Measurements from ENCODE around the gene EPS8L2.
"Not testable (repeated sequence)": the region's sequence is repeated elsewhere in the genome, so short reads cannot be mapped to it uniquely, and the experiment has no call there.

EPS8L2 gene

GRCh38 chr11:690244-690643, 15.8 kb upstream of the EPS8L2 start:
- DNase-seq (ENCODE audit: low read depth in 2 of 2): not testable (repeated sequence)

- no peak for DNase-seq (ENCODE audit: low read depth in 2 of 2)
These were observed 15.0 kb upstream of the EPS8L2 start for GRCh38 chr11:690738-691633.

- no peak for DNase-seq (ENCODE audit: low read depth in 2 of 2)
These were observed 14.1 kb upstream of the EPS8L2 start for GRCh38 chr11:691710-692590.

- no peak for DNase-seq (ENCODE audit: low read depth in 2 of 2)
These were observed 13.1 kb upstream of the EPS8L2 start for GRCh38 chr11:692824-693414.

GRCh38 chr11:693415-693831, 12.6 kb upstream of the EPS8L2 start:
- DNase-seq (ENCODE audit: low read depth in 2 of 2): no peak

- no peak for DNase-seq (ENCODE audit: low read depth in 2 of 2)
These were observed 12.0 kb upstream of the EPS8L2 start for GRCh38 chr11:693887-694562.

- DNase-seq (ENCODE audit: low read depth in 2 of 2): peak; percentile 97 to 98
These were observed 11.3 kb upstream of the EPS8L2 start, which contains the start of gene DEAF1 for GRCh38 chr11:694563-695287. TSS of gene DEAF1 (minus strand) at chr11:695222. CDS start at chr11:695047, 175 bp downstream.

- no peak for DNase-seq (ENCODE audit: low read depth in 2 of 2)
These were observed 10.8 kb upstream of the EPS8L2 start for GRCh38 chr11:695288-695537.

- DNase-seq (ENCODE audit: low read depth in 2 of 2): peak; percentile 79 to 95
These were observed 10.3 kb upstream of the EPS8L2 start, which contains the start of gene TMEM80 for GRCh38 chr11:695538-696248. TSS of gene TMEM80 (plus strand) at chr11:695816. CDS start at chr11:695828, 12 bp downstream.

- DNase-seq (ENCODE audit: low read depth in 2 of 2): no peak
These were observed 9.0 kb upstream of the EPS8L2 start for GRCh38 chr11:696955-697491.

GRCh38 chr11:697811-698311, 8.2 kb upstream of the EPS8L2 start:
- no peak for DNase-seq (ENCODE audit: low read depth in 2 of 2)

GRCh38 chr11:698493-699115, 7.4 kb upstream of the EPS8L2 start:
- no peak for DNase-seq (ENCODE audit: low read depth in 2 of 2)

GRCh38 chr11:699116-699508, 6.9 kb upstream of the EPS8L2 start:
- no peak for DNase-seq (ENCODE audit: low read depth in 2 of 2)

GRCh38 chr11:699753-700152, 6.3 kb upstream of the EPS8L2 start:
- no peak for DNase-seq (ENCODE audit: low read depth in 2 of 2)

GRCh38 chr11:701741-702461, 4.1 kb upstream of the EPS8L2 start:
- no peak for DNase-seq (ENCODE audit: low read depth in 2 of 2)

- no peak for DNase-seq (ENCODE audit: low read depth in 2 of 2)
These were observed 3.3 kb upstream of the EPS8L2 start for GRCh38 chr11:702462-703461.

GRCh38 chr11:703506-703905, 2.5 kb upstream of the EPS8L2 start:
- DNase-seq (ENCODE audit: low read depth in 2 of 2): no peak

Measured in stimulated activated CD4-positive, alpha-beta T cell treated with anti-CD3 and anti-CD28 coated beads, Interleukin-1b, Interleukin-23, amount 100 ng/mL, for 4 hours (primary cell).